Measurements from ENCODE around the gene ZFYVE9. TPM values are rescaled to one million over a fixed set of nuclear protein-coding genes. Genes with fewer than 3 reads are reported as not detected.

Gene ZFYVE9
- total and polyA plus RNA-seq, 9 of the 15 experiments (the other 6 are each of a cell fraction or from before 2014, with no cell fraction given), result 0.52 to 14.4 (median 8.9) TPM

- TF ChIP-seq ZNF395 (CRISPR knock-in tag; IDR thresholded peaks at IDR 0.05), result no peak
- TF ChIP-seq E2F6 (IDR thresholded peaks at IDR 0.05; ENCODE audit: borderline replicate concordance in 1 of 2, extremely low read depth in 1 of 2, insufficient read depth in 1 of 2, insufficient read length in 1 of 2, low read depth in 1 of 2, low read length in 1 of 2, poor library complexity in 1 of 2, severe bottlenecking in 1 of 2), result no peak
- TF ChIP-seq FOS (IDR thresholded peaks at IDR 0.05; ENCODE audit: extremely low read depth, insufficient read length), result no peak
- TF ChIP-seq RFX7 (CRISPR knock-in tag; IDR thresholded peaks at IDR 0.05), result no peak
- TF ChIP-seq MCM2 (IDR thresholded peaks at IDR 0.05; ENCODE audit: low read depth), result no peak
- no peak for TF ChIP-seq ZNF282 (CRISPR knock-in tag; IDR thresholded peaks at IDR 0.05)
- no peak for TF ChIP-seq MXD1 (CRISPR knock-in tag; IDR thresholded peaks at IDR 0.05; ENCODE audit: borderline replicate concordance, poor library complexity, severe bottlenecking)
- TF ChIP-seq ZNF778 (CRISPR knock-in tag; IDR thresholded peaks at IDR 0.05), result no peak
These were observed 37.2 kb downstream of the ZFYVE9 start (continued) for GRCh38 chr1:52179073-52179472.

Measured in K562 (cell line).